HG02885 (cell line): ENCODE data around the gene ATXN3L.

ENCODE experiments used
- ATAC-seq: cut with Tn5 transposase; IDR thresholded peaks from one replicate; pipeline ENCODE4 v1.9.1; 2021; ENCODE audit warnings: mild to moderate bottlenecking; ENCODE audit not compliant: unreplicated experiment, poor library complexity

ATXN3L gene

DNA sequence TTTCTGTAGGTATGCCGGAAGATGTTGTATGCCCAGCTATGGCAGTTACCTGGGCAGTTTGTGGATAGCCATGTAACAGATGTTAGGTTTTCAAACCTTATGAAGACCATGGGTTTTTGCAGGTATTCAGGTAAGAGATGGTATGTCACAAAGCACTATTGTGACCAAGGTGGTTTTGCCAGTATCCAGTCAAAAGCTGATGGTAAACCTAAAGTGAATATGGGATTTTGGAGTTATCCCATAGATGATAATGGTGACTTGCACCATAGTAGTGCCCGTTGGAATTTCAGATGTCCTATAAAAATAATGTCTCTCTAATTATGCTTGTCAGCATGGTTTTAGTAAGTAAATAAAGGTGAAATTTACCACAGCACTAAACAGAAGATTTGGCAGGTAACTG is at the start of gene ATXN3L:
Gene ATXN3L, minus strand, starts transcription at position 101 of the 400 bp plus-strand sequence. CDS start 119 bp downstream, outside the sequence.
- no peak for ATAC-seq

DNA sequence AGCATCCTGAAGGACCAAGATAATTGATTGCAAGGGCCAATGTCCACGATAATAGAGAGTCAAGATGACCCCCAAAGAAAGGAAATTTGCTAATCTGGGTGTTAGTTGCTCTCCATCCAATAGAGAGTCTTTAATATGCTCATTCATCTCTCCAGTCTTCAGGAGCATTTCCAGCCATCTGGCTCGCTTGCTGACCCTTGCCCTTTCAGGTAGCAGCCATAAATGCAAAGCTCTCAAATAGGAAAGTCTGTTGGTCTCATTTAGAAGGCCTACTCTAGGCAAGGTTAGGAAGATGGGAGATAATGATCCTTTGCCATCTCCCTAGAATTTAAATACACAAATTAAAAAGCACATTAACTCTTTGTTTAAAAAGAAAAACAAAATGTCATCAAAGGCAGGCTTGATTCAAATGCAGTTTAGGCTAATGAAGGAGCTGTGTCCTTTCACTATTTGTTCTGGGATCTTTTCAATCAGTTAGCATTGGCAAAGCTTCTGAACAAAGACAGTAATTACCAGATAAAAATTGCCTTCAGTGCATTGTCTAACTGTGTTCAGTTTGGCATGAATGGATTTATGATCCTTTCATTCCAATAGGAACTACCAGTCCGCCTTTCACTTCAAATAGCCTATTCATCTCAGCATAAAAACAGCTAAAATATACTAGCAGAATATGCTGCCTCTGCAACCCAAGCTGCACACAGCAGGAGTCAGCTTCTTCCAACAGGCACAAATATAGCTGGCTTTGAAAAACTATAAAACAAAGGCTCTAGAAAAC is 49.6 kb upstream of the ATXN3L start:
- no peak for ATAC-seq

DNA sequence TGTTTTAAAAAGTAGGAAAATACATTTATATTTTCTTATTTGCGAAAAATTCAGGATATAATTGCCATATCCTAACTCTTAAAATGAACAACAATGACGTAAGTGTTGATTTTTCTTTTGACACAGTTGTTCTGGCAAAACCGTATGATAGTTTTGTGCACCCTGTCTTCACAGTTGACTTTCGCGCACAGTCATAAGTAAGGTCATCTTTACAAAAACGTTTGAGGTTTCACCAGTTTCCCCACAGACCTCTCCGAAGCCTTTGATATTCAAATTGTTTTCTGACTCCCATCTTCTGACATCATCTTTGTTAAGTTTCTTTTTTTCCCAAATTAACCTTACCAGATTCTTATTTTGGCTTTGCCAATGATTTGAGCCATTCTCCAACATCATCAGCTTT is 48.1 kb upstream of the ATXN3L start:
- no peak for ATAC-seq

DNA sequence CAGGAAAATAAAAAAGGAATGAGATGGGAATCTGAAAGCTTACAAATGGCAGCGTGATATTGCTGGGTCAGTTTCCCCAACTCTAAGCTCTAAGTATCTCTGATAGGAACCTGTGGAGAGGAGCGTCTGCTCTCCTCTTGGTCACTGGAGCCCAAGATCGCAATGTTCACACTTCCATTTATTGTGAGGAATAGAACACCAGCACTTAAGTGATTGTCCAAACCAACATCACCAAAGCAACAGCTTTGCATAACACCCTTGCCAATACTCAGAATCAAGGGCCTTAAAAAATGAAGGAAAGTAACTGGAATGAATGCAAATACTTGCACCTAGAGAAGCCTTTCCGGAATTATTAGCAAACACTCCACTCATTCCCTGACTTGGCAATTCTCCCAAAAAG is 46.8 kb upstream of the ATXN3L start:
- ATAC-seq, result no peak

DNA sequence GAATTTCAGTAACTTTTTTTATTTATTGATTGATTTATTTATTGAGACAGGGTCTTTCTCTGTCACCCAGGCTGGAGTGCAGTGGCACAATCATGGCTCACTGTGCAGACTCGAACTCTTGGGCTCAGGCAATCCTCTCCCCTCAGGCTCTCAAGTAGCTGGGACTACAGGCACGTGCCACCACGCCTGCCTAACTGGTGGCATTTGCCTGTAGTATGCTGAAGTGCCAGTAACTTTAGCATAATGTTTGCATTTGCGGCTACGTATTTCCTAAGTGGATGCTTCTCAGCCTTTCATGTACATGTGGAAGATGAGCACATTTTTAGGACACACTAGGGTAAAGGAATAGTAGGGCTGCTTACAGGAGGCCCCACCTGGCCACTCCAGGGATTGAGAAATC is 45.3 kb upstream of the ATXN3L start:
- no peak for ATAC-seq

DNA sequence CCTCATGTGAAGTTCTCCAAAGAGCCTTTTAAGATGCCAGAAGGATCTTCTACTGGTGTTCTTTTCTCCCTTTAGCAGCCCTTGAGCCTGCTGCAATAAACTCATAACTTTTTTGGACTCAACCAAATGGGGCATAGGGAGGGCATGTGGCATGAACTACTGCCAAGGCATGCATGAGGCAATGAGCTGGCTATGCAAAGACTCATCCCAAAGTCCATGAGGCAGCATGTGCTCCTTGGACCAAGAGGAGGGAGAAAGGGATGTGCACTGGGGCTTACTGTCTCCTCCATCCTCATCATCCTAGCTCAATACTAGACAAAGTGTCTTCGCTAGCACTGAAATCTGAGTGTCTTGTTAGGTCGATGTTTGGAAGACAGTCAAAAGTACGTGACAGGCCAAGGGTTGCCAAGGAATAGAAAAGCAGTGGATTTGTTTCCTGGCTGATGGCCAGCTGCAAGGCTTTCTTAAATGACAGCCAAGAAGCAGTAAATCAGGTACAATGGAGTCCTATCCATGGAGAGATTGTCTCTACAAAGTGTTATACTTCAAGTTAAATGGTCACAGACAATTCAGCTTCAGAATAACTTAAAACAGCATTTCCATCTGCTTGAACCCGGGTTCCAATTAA is 44.5 kb upstream of the ATXN3L start:
- no peak for ATAC-seq

DNA sequence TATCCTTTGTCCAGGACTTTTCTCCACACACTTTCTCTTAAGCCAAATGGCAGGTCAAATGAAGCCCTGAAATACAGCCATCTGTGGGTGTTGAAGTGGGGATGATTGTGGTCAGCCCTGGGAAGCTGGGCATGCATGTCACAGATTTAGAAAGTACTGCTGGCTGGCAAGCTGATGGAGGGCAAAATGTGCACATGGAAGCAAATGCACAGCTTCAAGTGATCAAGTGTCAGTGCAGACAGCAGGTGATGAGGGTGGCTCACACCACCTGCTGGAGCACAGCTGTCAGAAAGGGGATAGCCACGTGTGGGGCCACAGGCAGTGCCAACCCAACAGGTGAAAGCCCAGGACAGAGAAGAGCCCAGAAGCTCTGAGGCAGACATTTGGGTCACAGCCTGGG is 40.3 kb upstream of the ATXN3L start:
- no peak for ATAC-seq

DNA sequence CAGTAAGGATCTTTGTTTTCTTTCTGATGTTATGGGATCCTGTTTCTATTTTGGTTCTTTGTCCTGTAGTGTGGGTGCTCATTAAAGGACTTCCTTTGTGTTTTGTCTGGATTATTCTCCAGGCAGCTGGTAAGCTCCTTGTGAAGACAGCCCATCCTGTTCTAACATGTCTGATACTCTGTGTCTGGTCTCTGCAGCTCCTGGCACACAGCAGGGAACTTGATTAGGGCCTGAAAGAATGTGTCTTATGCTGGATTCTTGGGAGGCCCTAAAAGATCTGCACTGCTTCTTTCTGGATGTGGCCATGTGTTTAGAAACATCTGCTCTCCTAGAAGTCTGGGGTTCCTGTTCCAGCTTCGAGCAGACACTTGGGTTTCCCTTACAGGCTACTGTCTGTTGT is 38.1 kb upstream of the ATXN3L start:
- ATAC-seq, result no peak

DNA sequence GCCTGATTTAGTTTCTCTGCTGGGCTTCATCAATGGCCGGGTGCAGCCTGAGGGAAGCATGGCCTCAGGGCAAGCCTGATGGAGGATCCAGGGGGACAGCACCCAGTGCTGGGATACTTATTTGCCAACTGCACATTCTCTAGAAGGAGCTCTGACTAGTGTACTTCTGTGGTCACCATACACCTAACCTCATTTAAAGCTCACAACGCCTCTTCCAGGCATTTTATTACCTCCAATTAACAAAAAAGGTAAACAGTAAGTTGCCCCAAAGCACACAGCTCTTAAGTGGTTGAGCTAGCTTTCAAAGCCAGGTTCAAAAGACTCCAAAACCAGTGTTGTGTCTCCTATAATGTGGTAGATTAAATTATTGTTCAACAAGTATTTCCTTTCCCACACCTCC is 26.8 kb upstream of the ATXN3L start:
- ATAC-seq, result no peak

DNA sequence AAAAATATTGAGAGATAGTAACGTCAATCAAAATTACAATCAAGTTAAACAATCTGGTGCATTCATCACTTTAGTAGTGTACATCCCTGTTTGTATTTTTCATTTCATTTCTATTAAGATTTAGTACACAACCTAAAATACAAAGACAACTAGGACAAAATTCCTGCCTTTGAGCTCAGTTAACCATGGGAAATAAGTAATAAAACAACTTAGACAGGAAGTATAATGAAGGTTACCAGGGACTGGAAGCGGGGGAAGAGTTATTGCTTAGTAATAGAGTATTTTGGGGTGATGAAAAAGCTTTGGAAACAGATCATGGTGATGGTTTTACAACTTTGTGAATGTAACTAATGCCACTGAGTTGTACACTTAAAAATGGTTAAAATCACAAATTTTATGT is 25.6 kb upstream of the ATXN3L start:
- ATAC-seq, result no peak

DNA sequence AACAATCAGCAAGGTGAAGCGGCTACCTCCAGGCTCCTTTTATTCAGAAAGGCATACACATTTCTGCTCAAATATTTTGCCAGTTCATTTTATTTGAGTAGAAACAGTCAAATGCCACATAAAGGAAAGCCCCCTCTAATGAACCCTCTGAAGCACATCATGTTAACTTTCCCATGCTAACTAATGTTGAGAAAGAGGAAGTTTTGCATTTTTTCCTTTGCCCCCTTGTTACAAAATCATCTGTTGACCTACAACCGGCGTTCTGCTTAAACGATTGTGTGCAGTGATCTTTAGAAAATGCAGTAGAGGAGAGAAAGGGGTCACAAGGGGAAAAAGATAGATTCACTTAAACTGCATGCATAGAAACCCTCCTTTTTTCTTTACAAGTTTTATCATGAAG is 25.2 kb upstream of the ATXN3L start:
- ATAC-seq, result no peak

DNA sequence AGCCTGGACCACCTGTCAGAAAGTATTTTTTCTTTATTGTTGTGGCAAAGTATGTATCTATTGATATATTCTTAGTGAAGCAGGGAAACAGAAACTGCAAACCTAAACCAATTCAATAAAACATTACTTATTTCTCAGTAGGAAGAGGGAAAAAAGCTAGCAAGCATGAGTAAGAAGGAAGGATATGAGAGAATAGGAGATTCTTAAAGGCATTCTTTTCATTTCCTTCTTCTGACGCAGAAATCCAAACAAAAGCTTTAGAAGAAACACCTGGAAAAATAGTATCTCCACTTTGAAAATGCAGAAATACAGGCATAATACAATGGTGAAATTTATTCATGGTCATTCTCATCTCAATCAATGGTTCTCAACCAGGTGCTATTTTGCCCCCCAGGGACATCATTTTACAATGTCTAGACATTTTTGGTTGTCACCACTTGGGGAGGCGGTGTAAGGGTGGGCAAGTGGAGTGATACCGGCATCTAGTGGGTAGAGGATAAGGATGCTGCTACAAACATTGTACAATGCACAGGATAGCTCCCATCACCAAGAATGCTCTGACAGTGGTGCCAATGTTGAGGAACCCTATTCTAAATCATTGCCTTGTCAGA is 21.7 kb upstream of the ATXN3L start:
- ATAC-seq, result no peak

DNA sequence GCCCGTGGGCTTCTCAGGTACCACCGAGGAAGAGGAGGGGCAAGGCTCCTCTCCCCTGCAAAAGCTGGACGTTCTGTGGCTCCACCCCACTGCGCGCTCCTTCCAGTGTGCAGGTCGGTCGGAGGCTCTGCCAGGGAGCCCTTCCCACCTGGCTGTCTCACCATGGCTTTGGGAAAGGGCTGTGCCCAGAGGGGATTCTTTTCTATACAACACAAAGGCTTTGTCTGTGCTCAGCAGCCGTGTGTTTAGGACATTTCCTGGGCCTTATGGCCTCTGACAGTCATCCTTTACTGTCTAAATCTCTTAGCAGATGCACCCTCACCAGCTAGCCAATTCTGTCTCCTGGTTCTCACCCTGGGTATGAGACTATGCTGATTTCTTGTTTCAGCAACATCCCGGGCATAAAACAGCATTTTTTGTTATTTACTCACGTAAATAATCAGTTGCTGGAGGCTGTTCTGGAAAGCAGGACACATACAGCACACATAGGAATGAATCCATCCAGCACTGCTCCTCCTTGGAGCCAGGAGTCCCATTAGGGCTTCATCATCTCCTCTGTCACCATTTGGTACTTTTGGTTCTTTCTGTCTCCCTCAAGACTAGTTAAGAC is 20.4 kb upstream of the ATXN3L start:
- no peak for ATAC-seq

DNA sequence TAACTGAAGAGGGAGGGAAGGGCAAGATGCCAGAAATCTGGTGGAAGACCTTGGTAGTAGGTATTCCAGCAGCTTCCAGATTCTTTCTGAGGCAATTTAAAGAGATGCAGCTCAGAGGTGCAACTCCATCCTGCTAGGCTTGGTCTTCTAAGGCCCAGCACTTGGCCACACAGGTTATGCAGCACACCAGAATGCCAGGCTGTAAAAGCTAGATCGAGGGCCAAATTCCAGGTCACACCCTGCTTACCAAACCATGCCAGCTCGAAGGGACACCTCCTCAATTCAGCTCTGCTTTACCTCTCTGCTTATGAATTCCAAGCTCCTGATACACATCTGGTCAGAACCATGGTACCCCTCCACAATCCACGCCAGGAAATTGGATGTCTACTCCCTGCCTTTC is 19.8 kb upstream of the ATXN3L start:
- no peak for ATAC-seq

DNA sequence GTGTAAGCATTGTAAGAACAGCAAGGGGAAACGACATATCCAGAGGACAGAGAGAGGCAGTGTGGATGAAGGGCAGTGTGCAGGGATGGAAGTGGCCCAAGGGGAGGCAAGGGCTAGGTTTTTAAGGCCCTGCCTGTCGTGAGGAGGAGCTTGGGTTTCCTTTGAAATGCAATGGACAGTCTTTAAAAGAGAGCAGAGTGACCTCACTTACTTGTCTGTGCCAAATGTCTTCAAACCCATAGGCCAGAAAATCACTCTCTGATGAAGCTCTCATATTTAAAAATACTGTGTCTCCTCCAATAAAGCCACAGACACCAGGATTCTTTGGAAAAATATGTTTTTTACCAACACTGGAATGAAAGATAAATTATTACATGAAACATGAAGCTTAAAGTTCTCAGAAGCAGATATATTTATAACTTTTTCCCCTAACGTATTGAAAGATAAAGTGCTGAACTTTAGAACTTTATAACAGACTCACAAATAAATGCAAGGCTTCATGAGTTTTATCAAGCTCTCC is 19.2 kb upstream of the ATXN3L start:
- no peak for ATAC-seq

DNA sequence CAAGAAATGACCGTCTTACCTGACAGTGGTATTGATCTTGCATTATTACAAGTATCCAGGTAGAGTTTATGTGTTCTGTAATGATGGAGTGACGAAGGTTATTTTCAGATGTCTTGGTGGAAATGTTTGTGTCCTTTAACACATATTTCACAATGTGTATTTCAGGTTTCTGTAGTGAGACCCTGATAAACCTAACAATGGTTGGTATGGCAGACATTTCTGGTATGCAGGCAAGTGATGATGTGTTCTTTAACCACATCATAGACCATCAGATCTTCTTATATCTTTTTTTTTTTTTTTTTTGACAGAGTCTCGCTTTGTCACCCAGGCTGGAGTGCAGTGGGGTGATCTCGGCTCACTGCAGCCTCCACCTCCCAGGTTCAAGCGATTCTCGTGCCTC is 14.6 kb upstream of the ATXN3L start:
- no peak for ATAC-seq

DNA sequence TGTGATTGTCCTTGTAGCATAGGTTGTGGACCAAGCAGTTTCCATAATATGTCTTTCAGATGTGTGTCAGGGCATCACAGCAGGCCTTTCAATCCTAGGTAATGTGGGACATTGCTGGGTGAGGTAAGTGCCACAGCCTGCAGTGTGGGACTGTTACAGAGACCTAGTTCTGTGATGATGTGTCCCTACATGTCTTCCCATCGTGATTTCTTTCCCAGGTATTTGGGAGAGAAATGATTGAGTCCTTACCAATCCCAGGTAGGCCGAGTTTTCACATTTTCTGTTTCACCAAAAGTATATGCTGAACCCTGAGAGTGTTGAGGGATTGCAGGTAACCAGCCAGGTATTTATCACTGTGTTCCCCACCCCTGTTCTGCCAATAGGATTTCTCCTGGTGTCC is 10.6 kb upstream of the ATXN3L start:
- ATAC-seq, result no peak

DNA sequence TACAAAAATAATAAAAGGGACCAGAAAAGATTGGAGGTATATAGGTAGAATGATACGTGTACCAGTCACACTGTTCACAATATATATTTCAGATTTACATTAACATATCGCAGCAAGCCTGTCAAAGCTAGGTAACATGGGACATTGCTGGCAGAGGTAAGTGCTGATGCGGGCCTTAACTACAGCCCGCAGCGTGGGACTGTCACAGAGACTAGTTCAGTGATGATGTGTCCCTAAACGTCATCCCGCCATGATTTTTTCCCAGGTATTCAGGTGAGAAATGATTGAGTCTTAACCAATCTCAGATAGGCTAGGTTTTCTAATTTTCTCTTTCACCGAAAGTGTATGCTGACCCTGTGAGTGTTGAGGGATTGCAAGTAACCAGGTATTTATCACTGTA is 7.8 kb upstream of the ATXN3L start:
- ATAC-seq, result no peak

DNA sequence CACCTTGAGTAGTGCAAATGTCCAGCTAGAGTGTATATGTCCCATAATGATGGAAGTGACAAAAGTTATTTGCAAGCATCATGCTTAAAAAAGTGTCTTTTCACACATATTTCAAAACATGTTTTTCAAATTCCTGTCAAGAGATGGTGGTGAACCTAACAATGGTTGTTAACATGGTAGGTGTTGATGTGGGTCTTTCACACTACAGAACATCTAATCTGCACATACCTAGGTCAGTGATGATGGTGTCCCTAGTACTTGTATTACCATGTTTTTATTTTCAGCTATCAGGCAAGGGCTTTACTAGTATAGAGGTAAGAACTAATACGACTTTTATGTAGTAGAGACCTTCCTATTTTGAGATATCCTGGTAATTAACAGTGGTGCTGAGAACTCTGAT is 3.4 kb upstream of the ATXN3L start:
- no peak for ATAC-seq

DNA sequence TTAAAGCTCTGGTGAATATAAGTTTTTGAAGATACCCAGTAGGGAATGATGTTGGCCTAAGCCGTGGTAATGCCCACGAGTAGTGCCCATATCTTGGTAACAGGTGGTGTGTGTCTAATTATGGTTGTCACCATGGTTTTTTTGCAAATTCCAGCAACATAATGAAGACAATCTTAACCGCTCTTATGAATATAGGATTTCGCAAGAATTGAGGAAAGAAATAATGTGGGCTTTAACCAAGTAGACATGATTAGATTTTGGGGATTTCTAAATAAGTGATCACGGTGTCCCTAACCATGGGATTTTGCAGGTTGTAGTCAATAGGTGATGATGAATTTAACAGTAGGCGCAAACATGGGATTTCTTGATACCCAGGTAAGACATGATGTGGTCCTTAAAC is 2.5 kb downstream of the ATXN3L start:
- ATAC-seq, result no peak

DNA sequence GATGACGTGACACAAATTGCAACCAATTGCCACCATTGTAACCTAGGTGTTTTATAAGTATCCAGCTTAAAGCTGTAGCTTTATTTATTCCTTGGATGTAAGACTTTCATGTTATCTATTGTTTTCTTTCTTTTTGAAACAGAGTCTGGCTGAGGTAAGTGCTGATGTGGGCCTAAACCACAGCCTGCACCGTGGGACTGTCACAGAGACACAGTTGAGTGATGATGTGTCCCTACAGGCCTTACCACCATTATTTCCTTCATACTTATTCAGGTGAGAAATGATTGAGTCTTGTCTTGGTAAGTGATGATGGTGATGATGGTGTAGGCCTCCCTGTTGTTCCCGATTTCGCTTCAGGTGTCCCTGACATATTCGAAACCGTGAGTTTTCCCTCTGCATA is 8.3 kb downstream of the ATXN3L start:
- no peak for ATAC-seq
